ENCODE data around the gene GSTT2B.
"Not testable (repeated sequence)": the region's sequence is repeated elsewhere in the genome, so short reads cannot be mapped to it uniquely, and the experiment has no call there.

GSTT2B gene

GRCh38 chr22:23961084-23961771 is at the start of gene GSTT2B:
Gene GSTT2B, minus strand, starts transcription at chr22:23961195. Its CDS starts 64 bp downstream, at chr22:23961131.
- peak within 1 kb of the TSS; percentile 46 for H3K4me3 ChIP-seq (ENCODE audit: low read depth, low read length)
- POLR2A ChIA-PET; DNase-seq (ENCODE audit: low read depth, low spot score); CTCF ChIA-PET: not testable (repeated sequence)

- CTCF ChIA-PET: interaction anchor here (0.9 to 2.2 kb wide), 3 partner anchors 29 to 147 kb away, joined by 3 to 11 read pairs (median 5); no protein-coding TSS in a partner anchor
- TF ChIP-seq CTCF (IDR thresholded peaks at IDR 0.05; ENCODE audit: insufficient read depth, low read length, missing control alignments): no peak
- no peak overlapping the region for H3K4me3 ChIP-seq (ENCODE audit: low read depth, low read length)
- no peak for DNase-seq (ENCODE audit: low read depth, low spot score)
- POLR2A ChIA-PET: no interaction called here
Measured at GRCh38 chr22:24010018-24010391, 49.0 kb upstream of the GSTT2B start.

GRCh38 chr22:24009227-24010017 is 48.4 kb upstream of the GSTT2B start:
- DNase-seq (ENCODE audit: low read depth, low spot score): no peak
- H3K4me3 ChIP-seq (ENCODE audit: low read depth, low read length): no peak overlapping the region
- TF ChIP-seq CTCF (IDR thresholded peaks at IDR 0.05; ENCODE audit: insufficient read depth, low read length, missing control alignments): no peak
- ChIA-PET POLR2A (no interaction called here), CTCF (interaction anchor here (1.4 to 2.2 kb wide), 3 partner anchors 29 to 173 kb away, joined by 3 to 11 read pairs (median 5); no protein-coding TSS in a partner anchor)

- ChIA-PET POLR2A (no interaction called here), CTCF (interaction anchor here (1.1 to 1.4 kb wide), 2 partner anchors 21 to 174 kb away, joined by 3 read pairs; no protein-coding TSS in a partner anchor)
- TF ChIP-seq CTCF (IDR thresholded peaks at IDR 0.05; ENCODE audit: insufficient read depth, low read length, missing control alignments): no peak
- DNase-seq (ENCODE audit: low read depth, low spot score): no peak
- H3K4me3 ChIP-seq (ENCODE audit: low read depth, low read length): no peak overlapping the region
Measured at GRCh38 chr22:24008381-24009226, 47.6 kb upstream of the GSTT2B start.

GRCh38 chr22:24008022-24008283 is 47.0 kb upstream of the GSTT2B start:
- no peak overlapping the region for H3K4me3 ChIP-seq (ENCODE audit: low read depth, low read length)
- TF ChIP-seq CTCF (IDR thresholded peaks at IDR 0.05; ENCODE audit: insufficient read depth, low read length, missing control alignments): no peak
- DNase-seq (ENCODE audit: low read depth, low spot score): no peak
- POLR2A ChIA-PET: no interaction called here
- CTCF ChIA-PET: interaction anchor here (1.1 to 1.4 kb wide), 2 partner anchors 22 to 174 kb away, joined by 3 read pairs; no protein-coding TSS in a partner anchor

GRCh38 chr22:24007253-24008021 is 46.4 kb upstream of the GSTT2B start:
- ChIA-PET POLR2A (no interaction called here), CTCF (interaction anchor here (1.1 to 1.4 kb wide), 2 partner anchors 22 to 175 kb away, joined by 3 read pairs; no protein-coding TSS in a partner anchor)
- no peak overlapping the region for H3K4me3 ChIP-seq (ENCODE audit: low read depth, low read length)
- TF ChIP-seq CTCF (IDR thresholded peaks at IDR 0.05; ENCODE audit: insufficient read depth, low read length, missing control alignments): no peak
- no peak for DNase-seq (ENCODE audit: low read depth, low spot score)
